Esophagus squamous epithelium (tissue), 4 donors: ENCODE measurements around the gene CLPSL1.

Experiments
- POLR2A ChIP-seq, 4 donors: fragments of 450-650 bp; IDR thresholded peaks; one replicate each; pipeline ENCODE4 v1.6.1; 2017; ENCODE audit warnings: antibody characterized with exemption in 4 of 4, mild to moderate bottlenecking in 4 of 4, moderate library complexity in 3 of 4
- TF ChIP-seq, protein P1 (sequence below), 6 experiments: fragments of 450-650 bp in 4 of 6; fragments of 200-600 bp in 2 of 6; sonication (generic) in 2 of 6; IDR thresholded peaks; one replicate each; pipeline ENCODE4 v1.5.1; 2016 to 2019; ENCODE audit warnings: antibody characterized with exemption in 6 of 6, mild to moderate bottlenecking in 4 of 6, moderate library complexity in 4 of 6

DNA sequence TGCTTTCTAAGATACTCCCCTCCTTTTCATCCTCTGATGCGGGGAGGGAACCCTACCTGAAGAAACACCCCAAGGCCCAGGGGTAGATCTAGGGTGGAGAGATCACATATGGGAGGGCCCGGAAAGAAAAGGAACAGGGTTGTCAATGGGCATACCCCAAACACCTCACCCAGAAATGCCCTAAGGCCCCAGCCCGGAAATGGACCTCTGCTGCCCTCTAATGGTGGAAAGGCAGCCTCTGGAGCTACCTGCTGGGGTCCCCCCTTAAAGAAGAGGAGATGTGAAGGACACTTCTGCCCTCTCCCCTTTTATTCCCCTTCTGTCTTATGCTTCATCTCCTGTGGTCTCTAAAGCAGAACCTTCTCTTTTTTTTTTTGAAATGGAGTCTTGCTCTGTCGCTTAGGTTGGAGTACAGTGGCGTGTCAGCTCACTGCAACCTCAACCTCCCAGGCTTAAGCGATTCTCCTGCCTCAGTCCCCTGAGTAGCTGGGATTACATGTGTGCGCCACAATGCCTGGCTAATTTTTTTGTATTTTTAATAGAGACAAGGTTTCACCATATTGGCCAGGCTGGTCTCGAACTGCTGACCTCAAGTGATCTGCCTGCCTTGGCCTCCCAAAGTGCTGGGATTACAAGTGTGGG is 44.4 kb upstream of the CLPSL1 start:
- TF ChIP-seq POLR2A (IDR thresholded peaks at IDR 0.05) = no peak
- TF ChIP-seq, protein P1, sequence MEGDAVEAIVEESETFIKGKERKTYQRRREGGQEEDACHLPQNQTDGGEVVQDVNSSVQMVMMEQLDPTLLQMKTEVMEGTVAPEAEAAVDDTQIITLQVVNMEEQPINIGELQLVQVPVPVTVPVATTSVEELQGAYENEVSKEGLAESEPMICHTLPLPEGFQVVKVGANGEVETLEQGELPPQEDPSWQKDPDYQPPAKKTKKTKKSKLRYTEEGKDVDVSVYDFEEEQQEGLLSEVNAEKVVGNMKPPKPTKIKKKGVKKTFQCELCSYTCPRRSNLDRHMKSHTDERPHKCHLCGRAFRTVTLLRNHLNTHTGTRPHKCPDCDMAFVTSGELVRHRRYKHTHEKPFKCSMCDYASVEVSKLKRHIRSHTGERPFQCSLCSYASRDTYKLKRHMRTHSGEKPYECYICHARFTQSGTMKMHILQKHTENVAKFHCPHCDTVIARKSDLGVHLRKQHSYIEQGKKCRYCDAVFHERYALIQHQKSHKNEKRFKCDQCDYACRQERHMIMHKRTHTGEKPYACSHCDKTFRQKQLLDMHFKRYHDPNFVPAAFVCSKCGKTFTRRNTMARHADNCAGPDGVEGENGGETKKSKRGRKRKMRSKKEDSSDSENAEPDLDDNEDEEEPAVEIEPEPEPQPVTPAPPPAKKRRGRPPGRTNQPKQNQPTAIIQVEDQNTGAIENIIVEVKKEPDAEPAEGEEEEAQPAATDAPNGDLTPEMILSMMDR (IDR thresholded peaks at IDR 0.05) = peak; percentile 82 to 95 (median 90)
